Esophagus squamous epithelium (tissue), 4 donors: ENCODE results near the gene GALNT2.

Experiments
- CTCF ChIP-seq, 6 experiments: fragments of 450-650 bp in 4 of 6; fragments of 200-600 bp in 2 of 6; sonication (generic) in 2 of 6; IDR thresholded peaks; one replicate each; pipeline ENCODE4 v1.5.1; 2016 to 2019; ENCODE audit warnings: antibody characterized with exemption in 6 of 6, mild to moderate bottlenecking in 4 of 6, moderate library complexity in 4 of 6
- POLR2A ChIP-seq, 4 donors: fragments of 450-650 bp; IDR thresholded peaks; one replicate each; pipeline ENCODE4 v1.6.1; 2017; ENCODE audit warnings: antibody characterized with exemption in 4 of 4, mild to moderate bottlenecking in 4 of 4, moderate library complexity in 3 of 4

- TF ChIP-seq POLR2A (IDR thresholded peaks at IDR 0.05) (no peak), CTCF (IDR thresholded peaks at IDR 0.05) (no peak)
These were observed 41.5 kb downstream of the GALNT2 start for GRCh38 chr1:230108580-230108979.
